H9 (cell line): ENCODE measurements around the gene ENHO. TPM values are rescaled to one million over a fixed set of nuclear protein-coding genes. Genes with fewer than 3 reads are reported as not detected.

Source experiments
- DNase-seq: peaks from one replicate; pipeline ENCODE4 v3.0.0-alpha.2; 2017
- H2AFZ ChIP-seq: one replicate; pipeline ENCODE4 v1.6.1; 2013; ENCODE audit warnings: mild to moderate bottlenecking, low read length, control low read depth, moderate library complexity
- H2AK5ac ChIP-seq: 2 replicates; pipeline ENCODE4 v1.6.1; 2013; ENCODE audit warnings: low read length, control low read depth, mixed read lengths; ENCODE audit not compliant: insufficient read length
- H2BK120ac ChIP-seq: one replicate; pipeline ENCODE4 v1.6.1; 2013; ENCODE audit warnings: low read depth, mild to moderate bottlenecking, low read length, control low read depth, inconsistent platforms; ENCODE audit not compliant: poor library complexity, severe bottlenecking
- H2BK12ac ChIP-seq: 2 replicates; pipeline ENCODE4 v1.6.1; 2013; ENCODE audit warnings: low read length, control low read depth, mixed read lengths, low read depth; ENCODE audit not compliant: insufficient read length
- H2BK15ac ChIP-seq: 2 replicates; pipeline ENCODE4 v1.6.1; 2013; ENCODE audit warnings: low read depth, low read length, control low read depth
- H2BK20ac ChIP-seq: one replicate; pipeline ENCODE4 v1.6.1; 2013; ENCODE audit warnings: low read depth, mild to moderate bottlenecking, low read length, control low read depth, inconsistent platforms; ENCODE audit not compliant: poor library complexity, severe bottlenecking
- H2BK5ac ChIP-seq: 2 replicates; pipeline ENCODE4 v1.6.1; 2013; ENCODE audit warnings: low read length, control low read depth, mixed read lengths; ENCODE audit not compliant: insufficient read length
- H3K14ac ChIP-seq: 2 replicates; pipeline ENCODE4 v1.6.1; 2013; ENCODE audit warnings: low read length, control low read depth; ENCODE audit not compliant: insufficient read depth
- H3K18ac ChIP-seq: 2 replicates; pipeline ENCODE4 v1.6.1; 2013; ENCODE audit warnings: low read depth, mild to moderate bottlenecking, mixed read lengths, low read length, control low read depth; ENCODE audit not compliant: insufficient read length
- H3K23ac ChIP-seq: 2 replicates; pipeline ENCODE4 v1.6.1; 2013; ENCODE audit warnings: low read length, control low read depth, mixed read lengths, low read depth; ENCODE audit not compliant: insufficient read length
- H3K23me2 ChIP-seq: 2 replicates; pipeline ENCODE4 v1.6.1; 2013; ENCODE audit warnings: low read depth, mild to moderate bottlenecking, mixed read lengths, low read length, control low read depth; ENCODE audit not compliant: insufficient read length, poor library complexity, severe bottlenecking
- H3K27ac ChIP-seq: 2 replicates; pipeline ENCODE4 v1.5.1; 2013; ENCODE audit warnings: low read length, control low read depth, mixed read lengths, low read depth; ENCODE audit not compliant: insufficient read length
- H3K27me3 ChIP-seq: 2 replicates; pipeline ENCODE4 v1.6.1; 2013; ENCODE audit warnings: low read length, control low read depth, inconsistent platforms; ENCODE audit not compliant: insufficient read depth
- H3K4ac ChIP-seq: 2 replicates; pipeline ENCODE4 v1.6.1; 2013; ENCODE audit warnings: low read depth, mild to moderate bottlenecking, control low read depth, inconsistent platforms, low read length, moderate library complexity
- H3K4me1 ChIP-seq: 2 replicates; pipeline ENCODE4 v1.6.1; 2013; ENCODE audit warnings: low read length, control low read depth, inconsistent platforms; ENCODE audit not compliant: insufficient read depth
- H3K4me2 ChIP-seq: 2 replicates; pipeline ENCODE4 v1.6.1; 2013; ENCODE audit warnings: low read length, control low read depth, mixed read lengths; ENCODE audit not compliant: insufficient read length, insufficient read depth
- H3K56ac ChIP-seq: 2 replicates; pipeline ENCODE4 v1.6.1; 2013; ENCODE audit warnings: low read depth, mild to moderate bottlenecking, mixed read lengths, low read length, control low read depth; ENCODE audit not compliant: insufficient read length
- H3K79me1 ChIP-seq: 2 replicates; pipeline ENCODE4 v1.6.1; 2013; ENCODE audit warnings: low read depth, mild to moderate bottlenecking, moderate library complexity, low read length, control low read depth, inconsistent platforms; ENCODE audit not compliant: insufficient read depth, poor library complexity, severe bottlenecking
- H3K79me2 ChIP-seq: 2 replicates; pipeline ENCODE4 v1.6.1; 2013; ENCODE audit warnings: low read length, control low read depth, inconsistent platforms; ENCODE audit not compliant: insufficient read depth
- H3K9ac ChIP-seq: 2 replicates; pipeline ENCODE4 v1.6.1; 2013; ENCODE audit warnings: low read length, control low read depth, mixed read lengths; ENCODE audit not compliant: insufficient read length; ENCODE audit errors: extremely low read depth
- H3K9me3 ChIP-seq: one replicate; pipeline ENCODE4 v1.6.1; 2013; ENCODE audit warnings: low read depth, low read length, inconsistent platforms; ENCODE audit not compliant: control insufficient read depth
- H3T11ph ChIP-seq: one replicate; pipeline ENCODE4 v1.6.1; 2013; ENCODE audit warnings: mild to moderate bottlenecking, low read length, control low read depth, inconsistent platforms
- H4K20me1 ChIP-seq: one replicate; pipeline ENCODE4 v1.6.1; 2013; ENCODE audit not compliant: control insufficient read depth, insufficient read length, insufficient read depth
- H4K5ac ChIP-seq: 2 replicates; pipeline ENCODE4 v1.6.1; 2013; ENCODE audit warnings: low read depth, mild to moderate bottlenecking, mixed read lengths, low read length, control low read depth; ENCODE audit not compliant: insufficient read length
- H4K8ac ChIP-seq: replicated peaks from 2 replicates; pipeline ENCODE4 v1.6.1; 2013; ENCODE audit warnings: low read length, control low read depth, mixed read lengths, low read depth; ENCODE audit not compliant: insufficient read length
- H4K91ac ChIP-seq: 2 replicates; pipeline ENCODE4 v1.6.1; 2013; ENCODE audit warnings: low read depth, mild to moderate bottlenecking, moderate library complexity, mixed read lengths, low read length, control low read depth; ENCODE audit not compliant: insufficient read length
- H3K27ac Mint-ChIP-seq, 3 experiments: 2 replicates in 2 of 3; 3 replicates in 1 of 3; pipeline ENCODE4 v1.8.0; 2020 to 2021; ENCODE audit warnings: mixed read lengths in 3 of 3, mild to moderate bottlenecking in 1 of 3, moderate library complexity in 1 of 3
- H3K27me3 Mint-ChIP-seq: 2 replicates; pipeline ENCODE4 v1.8.0; 2021; ENCODE audit warnings: low read depth, mild to moderate bottlenecking, moderate library complexity, mixed read lengths
- H3K36me3 Mint-ChIP-seq, 3 experiments: 2 replicates in 2 of 3; 3 replicates in 1 of 3; pipeline ENCODE4 v1.8.0; 2020 to 2021; ENCODE audit warnings: low read depth in 3 of 3, mixed read lengths in 3 of 3; ENCODE audit not compliant: insufficient read depth in 1 of 3
- H3K4me1 Mint-ChIP-seq, 2 experiments: 2 replicates each; pipeline ENCODE4 v1.8.0; 2020; ENCODE audit warnings: mixed read lengths in 2 of 2
- H3K4me3 Mint-ChIP-seq, 2 experiments: 2 replicates in 1 of 2; 3 replicates in 1 of 2; pipeline ENCODE4 v1.8.0; 2020 to 2021; ENCODE audit warnings: mild to moderate bottlenecking in 2 of 2, mixed read lengths in 2 of 2, moderate library complexity in 1 of 2
- H3K9me3 Mint-ChIP-seq, 2 experiments: 2 replicates in 1 of 2; 3 replicates in 1 of 2; pipeline ENCODE4 v1.8.0; 2020; ENCODE audit warnings: mild to moderate bottlenecking in 2 of 2, mixed read lengths in 2 of 2, moderate library complexity in 1 of 2
- WGBS: extraction: QIAGEN DNeasy Blood & Tissue Kit; methylation state at CpG from one replicate; pipeline ENCODE4 v1.1.7; 2013; ENCODE audit warnings: missing lambda C conversion rate, low lambda C conversion rate, mixed read lengths; ENCODE audit not compliant: insufficient read length; ENCODE audit errors: extremely low coverage; 5-methylcytosine and 5-hydroxymethylcytosine counted together
- total RNA-seq: library from RNA; stranded (reverse); gene quantifications from 2 replicates; pipeline ENCODE4 v1.2.1, GENCODE V29; 2021
- TF ChIP-seq, protein P1 (sequence below): fragments of 200-600 bp; sonication (generic); conservative IDR thresholded peaks from 3 replicates; pipeline ENCODE4 v1.8.0; 2021; ENCODE audit warnings: antibody characterized with exemption, mild to moderate bottlenecking

The ENHO gene
- total RNA-seq, 1 experiment from 2014 or later: 14.5 TPM

DNA sequence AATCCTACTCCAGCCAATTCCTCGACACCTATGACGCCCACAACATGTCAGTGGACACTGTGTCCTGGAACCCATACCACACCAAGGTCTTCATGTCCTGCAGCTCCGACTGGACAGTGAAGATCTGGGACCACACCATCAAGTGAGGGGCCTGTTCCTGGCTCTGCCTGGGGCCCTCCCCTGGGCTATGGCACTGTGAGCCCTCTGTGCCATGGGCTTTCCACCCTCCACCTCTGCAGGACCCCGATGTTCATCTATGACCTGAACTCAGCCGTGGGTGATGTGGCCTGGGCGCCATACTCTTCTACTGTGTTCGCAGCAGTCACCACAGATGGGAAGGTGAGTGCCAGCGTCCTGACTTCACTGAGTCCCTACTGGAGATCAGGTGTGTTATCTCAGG, 8.4 kb downstream of the ENHO start:
- no peak for DNase-seq
- TF ChIP-seq, protein P1, sequence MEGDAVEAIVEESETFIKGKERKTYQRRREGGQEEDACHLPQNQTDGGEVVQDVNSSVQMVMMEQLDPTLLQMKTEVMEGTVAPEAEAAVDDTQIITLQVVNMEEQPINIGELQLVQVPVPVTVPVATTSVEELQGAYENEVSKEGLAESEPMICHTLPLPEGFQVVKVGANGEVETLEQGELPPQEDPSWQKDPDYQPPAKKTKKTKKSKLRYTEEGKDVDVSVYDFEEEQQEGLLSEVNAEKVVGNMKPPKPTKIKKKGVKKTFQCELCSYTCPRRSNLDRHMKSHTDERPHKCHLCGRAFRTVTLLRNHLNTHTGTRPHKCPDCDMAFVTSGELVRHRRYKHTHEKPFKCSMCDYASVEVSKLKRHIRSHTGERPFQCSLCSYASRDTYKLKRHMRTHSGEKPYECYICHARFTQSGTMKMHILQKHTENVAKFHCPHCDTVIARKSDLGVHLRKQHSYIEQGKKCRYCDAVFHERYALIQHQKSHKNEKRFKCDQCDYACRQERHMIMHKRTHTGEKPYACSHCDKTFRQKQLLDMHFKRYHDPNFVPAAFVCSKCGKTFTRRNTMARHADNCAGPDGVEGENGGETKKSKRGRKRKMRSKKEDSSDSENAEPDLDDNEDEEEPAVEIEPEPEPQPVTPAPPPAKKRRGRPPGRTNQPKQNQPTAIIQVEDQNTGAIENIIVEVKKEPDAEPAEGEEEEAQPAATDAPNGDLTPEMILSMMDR: no peak
- Histone ChIP-seq H2BK120ac (no peak overlapping the region), H3K9ac (no peak overlapping the region), H4K8ac (no peak overlapping the region), H3K79me1 (no peaks in the 10 kb centered on the region), H3K9me3 (no peaks in the 10 kb centered on the region), H3K27me3 (no peaks in the 10 kb centered on the region), H2AK5ac (no peak overlapping the region), H4K91ac (no peak overlapping the region), H2BK20ac (no peak overlapping the region), H2BK15ac (no peak overlapping the region), H3T11ph (no peak overlapping the region), H2AFZ (no peak overlapping the region), H4K20me1 (no peaks in the 10 kb centered on the region), H3K14ac (no peak overlapping the region), H3K18ac (no peak overlapping the region), H3K4me1 (peaks cover 19% of the 10 kb centered on the region; the same call in 1 of the 2 replicates), H2BK12ac (no peak overlapping the region), H2BK5ac (no peak overlapping the region), H3K27ac (no peak overlapping the region), H3K79me2 (no peaks in the 10 kb centered on the region), H3K23me2 (no peaks in the 10 kb centered on the region), H3K4me2 (no peak overlapping the region), H3K56ac (no peak overlapping the region), H3K23ac (no peak overlapping the region), H4K5ac (no peak overlapping the region), H3K4ac (no peak overlapping the region; the same call in 1 of the 2 replicates)
- WGBS: no CpG with 5 or more reads among the region's 8 CpGs
- Mint-ChIP-seq H3K36me3 (no peaks in the 10 kb centered on the region), H3K9me3 (no peaks in the 10 kb centered on the region), H3K4me3 (peak overlapping the region in 1 of 2 experiments; percentile 35; a peak in 1 of 5 replicates), H3K27me3 (peaks cover 7% of the 10 kb centered on the region), H3K27ac (no peak overlapping the region), H3K4me1 (peaks cover 37 to 45% of the 10 kb centered on the region in 2 experiments)
